GM12865 (cell line): ENCODE data around the gene GALNT9.
"Not testable (repeated sequence)": the region's sequence is repeated elsewhere in the genome, so short reads cannot be mapped to it uniquely, and the experiment has no call there.

Source experiments
- DNase-seq: peaks from one replicate; pipeline ENCODE4 v3.0.0; 2010; ENCODE audit warnings: low read depth
- H3K4me3 ChIP-seq: 2 replicates; pipeline ENCODE4 v1.5.1; 2011; ENCODE audit warnings: mild to moderate bottlenecking, low read depth, low read length, control low read depth
- CTCF ChIP-seq: IDR thresholded peaks from 2 replicates; pipeline ENCODE4 v1.5.1; 2011; ENCODE audit warnings: low read length, control low read depth, low read depth, inconsistent platforms; ENCODE audit not compliant: insufficient read depth; ENCODE audit errors: missing control alignments

The GALNT9 gene

GRCh38 chr12:132153501-132154340, 175.7 kb downstream of the GALNT9 start:
- H3K4me3 ChIP-seq = no peak overlapping the region
- peak; percentile 78 for DNase-seq
- TF ChIP-seq CTCF = peak; percentile 93

DNA sequence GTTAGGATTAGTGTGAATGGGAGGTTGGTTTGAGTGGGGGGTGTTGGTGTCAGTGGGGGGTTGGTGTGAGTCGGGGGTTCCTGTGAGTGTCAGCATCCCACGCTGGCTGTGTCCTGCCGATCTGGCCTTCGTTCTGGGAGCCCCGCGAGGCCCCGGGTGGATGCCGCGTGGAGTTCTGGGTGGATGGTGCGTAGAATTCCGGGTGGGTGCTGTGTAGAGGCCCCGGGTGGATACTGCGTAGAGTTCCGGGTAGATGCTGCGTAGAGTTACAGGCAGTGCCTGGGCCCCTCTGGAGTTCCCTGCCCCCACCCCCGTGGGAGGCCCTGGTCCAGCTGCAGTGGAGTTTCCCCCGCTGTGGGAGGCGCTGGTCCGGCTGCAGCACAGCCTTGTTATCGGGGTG, 176.4 kb downstream of the GALNT9 start:
- DNase-seq = no peak
- H3K4me3 ChIP-seq = no peak overlapping the region
- TF ChIP-seq CTCF = no peak

GRCh38 chr12:132152411-132152821, 177.0 kb downstream of the GALNT9 start:
- no peak for DNase-seq
- no peak for TF ChIP-seq CTCF
- no peak overlapping the region for H3K4me3 ChIP-seq

DNA sequence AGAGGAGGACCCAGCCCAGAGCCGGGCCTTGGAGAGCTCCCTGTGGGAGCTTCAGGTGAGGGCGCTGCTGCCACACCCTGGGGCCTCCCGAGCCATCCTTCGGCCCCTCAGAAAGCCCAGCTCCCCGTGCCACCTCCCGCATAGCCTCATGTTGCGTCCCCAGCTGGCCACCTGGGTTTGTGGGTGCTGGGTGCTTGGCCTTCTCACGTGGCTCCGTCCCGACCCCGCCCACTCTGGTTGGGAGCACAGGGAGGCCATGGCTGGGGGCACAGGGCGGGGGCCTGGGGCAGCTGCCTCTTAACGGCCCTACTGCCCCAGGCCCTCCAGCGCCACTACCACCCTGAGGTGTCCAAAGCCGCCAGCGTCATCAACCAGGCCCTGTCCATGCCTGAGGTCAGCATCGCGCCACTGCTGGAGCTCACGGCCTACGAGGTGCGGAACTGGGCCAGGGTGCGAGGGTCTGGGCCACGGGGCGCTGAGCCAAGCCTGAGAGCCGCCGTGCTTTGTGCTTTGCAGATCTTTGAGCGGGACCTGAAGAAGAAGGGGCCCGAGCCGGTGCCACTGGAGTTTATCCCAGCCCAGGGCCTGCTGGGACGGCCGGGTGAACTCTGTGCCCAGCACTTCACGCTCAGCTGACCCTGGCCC, 177.5 kb downstream of the GALNT9 start:
- no peak overlapping the region for H3K4me3 ChIP-seq
- DNase-seq = no peak
- TF ChIP-seq CTCF = no peak

DNA sequence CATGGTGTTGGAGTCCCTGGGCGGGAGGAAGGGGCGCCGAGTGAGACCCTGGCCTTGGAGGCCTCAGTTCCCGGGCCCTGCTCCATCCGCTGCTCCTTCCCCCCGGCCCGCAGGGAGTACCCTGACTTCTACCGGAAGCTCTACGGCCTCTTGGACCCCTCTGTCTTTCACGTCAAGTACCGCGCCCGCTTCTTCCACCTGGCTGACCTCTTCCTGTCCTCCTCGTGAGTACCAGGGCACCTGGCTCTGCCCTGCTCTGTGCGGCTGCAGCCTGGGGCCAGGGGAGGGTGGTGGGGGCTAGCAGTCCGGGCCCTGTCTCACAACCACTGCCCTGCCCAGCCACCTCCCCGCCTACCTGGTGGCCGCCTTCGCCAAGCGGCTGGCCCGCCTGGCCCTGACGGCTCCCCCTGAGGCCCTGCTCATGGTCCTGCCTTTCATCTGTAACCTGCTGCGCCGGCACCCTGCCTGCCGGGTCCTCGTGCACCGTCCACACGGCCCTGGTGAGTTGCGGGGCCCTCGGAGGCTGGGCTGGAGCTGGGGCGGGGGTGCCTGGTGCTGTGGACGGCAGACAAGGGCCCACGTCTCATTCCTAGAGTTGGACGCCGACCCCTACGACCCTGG, 178.1 kb downstream of the GALNT9 start:
- no peak overlapping the region for H3K4me3 ChIP-seq
- TF ChIP-seq CTCF = no peak
- DNase-seq = no peak

GRCh38 chr12:132150780-132151144, 178.6 kb downstream of the GALNT9 start:
- H3K4me3 ChIP-seq = no peak overlapping the region
- no peak for TF ChIP-seq CTCF
- DNase-seq = no peak

GRCh38 chr12:132149526-132149925, 179.9 kb downstream of the GALNT9 start:
- H3K4me3 ChIP-seq, DNase-seq: not testable (repeated sequence)
